NCI-H1048 (cell line): ENCODE results near the gene SETDB2.
A peak's percentile ranks its signal among the peaks of the same experiment; 100 is the strongest.
"Not testable (repeated sequence)": the region's sequence is repeated elsewhere in the genome, so short reads cannot be mapped to it uniquely, and the experiment has no call there.

Experiments
- DNase-seq: peaks from one replicate; lab custom pipeline; 2025; lab: John Stamatoyannopoulos, UW

Gene SETDB2

GRCh38 chr13:49464621-49465325 is 20.7 kb downstream of the SETDB2 start:
- DNase-seq, result no peak

- no peak for DNase-seq
Measured at GRCh38 chr13:49466292-49466838, 22.3 kb downstream of the SETDB2 start.

GRCh38 chr13:49472186-49472585 is 28.1 kb downstream of the SETDB2 start:
- DNase-seq, result no peak

- no peak for DNase-seq
Measured at GRCh38 chr13:49476529-49476928, 32.5 kb downstream of the SETDB2 start.

- DNase-seq, result no peak
Measured at GRCh38 chr13:49481788-49482187, 37.7 kb downstream of the SETDB2 start.

- no peak for DNase-seq
Measured at GRCh38 chr13:49488563-49488962, 44.5 kb downstream of the SETDB2 start.

GRCh38 chr13:49494645-49495044 is 50.6 kb downstream of the SETDB2 start:
- DNase-seq, result no peak

GRCh38 chr13:49495783-49496762 is 52.0 kb downstream of the SETDB2 start, which contains the start of gene PHF11:
PHF11 (plus strand) TSS chr13:49495953; CDS start chr13:49496002, 49 bp downstream.
- peak; percentile 4 for DNase-seq

GRCh38 chr13:49496837-49497236 is 52.8 kb downstream of the SETDB2 start:
- not testable (repeated sequence) for DNase-seq

- DNase-seq, result no peak
Measured at GRCh38 chr13:49497272-49497671, 53.2 kb downstream of the SETDB2 start.

- no peak for DNase-seq
Measured at GRCh38 chr13:49498206-49498605, 54.1 kb downstream of the SETDB2 start.

GRCh38 chr13:49499889-49500660 is 56.0 kb downstream of the SETDB2 start:
- no peak for DNase-seq

GRCh38 chr13:49502954-49503353 is 58.9 kb downstream of the SETDB2 start:
- DNase-seq, result no peak

- no peak for DNase-seq
Measured at GRCh38 chr13:49503951-49504350, 59.9 kb downstream of the SETDB2 start.

- DNase-seq, result no peak
Measured at GRCh38 chr13:49512578-49512977, 68.5 kb downstream of the SETDB2 start.

- no peak for DNase-seq
Measured at GRCh38 chr13:49516467-49516866, 72.4 kb downstream of the SETDB2 start.

- DNase-seq, result no peak
Measured at GRCh38 chr13:49517461-49517860, 73.4 kb downstream of the SETDB2 start.

- no peak for DNase-seq
Measured at GRCh38 chr13:49521224-49521623, 77.2 kb downstream of the SETDB2 start.

- no peak for DNase-seq
Measured at GRCh38 chr13:49524740-49525501, 80.8 kb downstream of the SETDB2 start.

GRCh38 chr13:49527123-49527522 is 83.0 kb downstream of the SETDB2 start:
- DNase-seq, result no peak

- DNase-seq, result no peak
Measured at GRCh38 chr13:49528161-49528560, 84.1 kb downstream of the SETDB2 start.
